ENCODE data around the gene ANKUB1.

The ANKUB1 gene

GRCh38 chr3:149816986-149817385 is 24.6 kb upstream of the ANKUB1 start:
- ChIA-PET CTCF (interaction anchor here (0.9 kb wide), 1 partner anchor 9 kb away, joined by 3 read pairs; no protein-coding TSS in a partner anchor), POLR2A (no interaction called here)
- no peak for DNase-seq (ENCODE audit: extremely low spot score)
- no peak for TF ChIP-seq LEF1 (IDR thresholded peaks at IDR 0.05; ENCODE audit: borderline replicate concordance)
- no peak for TF ChIP-seq SUZ12 (IDR thresholded peaks at IDR 0.05)
- no peak for TF ChIP-seq BHLHE40 (IDR thresholded peaks at IDR 0.05; ENCODE audit: borderline replicate concordance)
- no peak for TF ChIP-seq NFRKB (IDR thresholded peaks at IDR 0.05)
- TF ChIP-seq ARNT (IDR thresholded peaks at IDR 0.05): no peak
- TF ChIP-seq FOXK2 (IDR thresholded peaks at IDR 0.05): no peak
- no peak for TF ChIP-seq FOXM1 (IDR thresholded peaks at IDR 0.05; ENCODE audit: borderline replicate concordance)
- TF ChIP-seq ZNF384 (IDR thresholded peaks at IDR 0.05): no peak
- no peak for TF ChIP-seq SP1 (IDR thresholded peaks at IDR 0.05)
- TF ChIP-seq, protein P1, sequence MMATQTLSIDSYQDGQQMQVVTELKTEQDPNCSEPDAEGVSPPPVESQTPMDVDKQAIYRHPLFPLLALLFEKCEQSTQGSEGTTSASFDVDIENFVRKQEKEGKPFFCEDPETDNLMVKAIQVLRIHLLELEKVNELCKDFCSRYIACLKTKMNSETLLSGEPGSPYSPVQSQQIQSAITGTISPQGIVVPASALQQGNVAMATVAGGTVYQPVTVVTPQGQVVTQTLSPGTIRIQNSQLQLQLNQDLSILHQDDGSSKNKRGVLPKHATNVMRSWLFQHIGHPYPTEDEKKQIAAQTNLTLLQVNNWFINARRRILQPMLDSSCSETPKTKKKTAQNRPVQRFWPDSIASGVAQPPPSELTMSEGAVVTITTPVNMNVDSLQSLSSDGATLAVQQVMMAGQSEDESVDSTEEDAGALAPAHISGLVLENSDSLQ (IDR thresholded peaks at IDR 0.05): no peak
- no peak for TF ChIP-seq FOXA1 (IDR thresholded peaks at IDR 0.05)

DNA sequence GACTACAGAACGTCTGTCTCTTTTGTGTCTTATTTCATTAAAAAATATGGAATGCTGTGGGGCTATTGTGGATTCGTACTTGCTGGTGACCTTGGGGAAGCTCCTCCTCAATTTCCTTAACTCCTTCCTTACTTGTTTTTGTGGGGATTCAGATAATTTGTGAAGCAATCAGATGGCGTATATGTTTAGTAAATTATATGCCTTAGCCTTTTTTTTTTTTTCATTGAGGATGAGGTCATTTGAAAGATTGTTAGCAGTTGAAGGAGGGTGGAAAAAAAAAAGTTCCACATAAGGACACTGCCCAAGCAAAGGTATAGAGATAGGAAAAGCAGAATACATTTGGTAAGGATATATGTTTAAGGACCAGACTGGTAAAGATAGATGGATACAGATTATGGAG is 24.0 kb upstream of the ANKUB1 start:
- CTCF ChIA-PET: interaction anchor here (0.6 kb wide), 1 partner anchor 857 kb away, joined by 3 read pairs; no protein-coding TSS in a partner anchor
- POLR2A ChIA-PET: no interaction called here

DNA sequence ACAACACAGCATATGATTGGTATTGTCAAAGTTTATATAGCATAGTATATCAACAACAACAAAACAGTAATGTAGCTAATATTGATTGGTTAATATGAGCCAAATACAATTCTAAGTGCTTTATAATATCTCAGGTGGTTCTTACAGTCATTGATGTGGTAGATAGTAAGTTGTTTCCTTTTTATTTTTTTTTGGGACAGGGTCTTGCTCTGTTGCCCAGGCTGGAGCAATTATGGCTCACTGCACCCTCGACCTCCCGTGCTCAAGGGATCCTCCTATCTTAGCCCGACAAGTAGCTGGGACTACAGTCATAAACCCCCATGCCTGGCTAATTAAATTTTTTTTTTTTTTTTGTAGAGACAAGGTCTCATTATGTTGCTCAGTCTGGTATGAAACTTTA is 23.4 kb upstream of the ANKUB1 start:
- no peak for DNase-seq (ENCODE audit: extremely low spot score)
- ChIA-PET POLR2A (interaction anchor here (1.2 kb wide), 1 partner anchor 10 kb away, joined by 3 read pairs; no protein-coding TSS in a partner anchor), CTCF (no interaction called here)
- TF ChIP-seq ZNF384 (IDR thresholded peaks at IDR 0.05) (no peak), SP1 (IDR thresholded peaks at IDR 0.05) (no peak), NFRKB (IDR thresholded peaks at IDR 0.05) (no peak), BHLHE40 (IDR thresholded peaks at IDR 0.05; ENCODE audit: borderline replicate concordance) (no peak), ELF4 (IDR thresholded peaks at IDR 0.05) (no peak), FOXA1 (IDR thresholded peaks at IDR 0.05) (no peak), LEF1 (IDR thresholded peaks at IDR 0.05; ENCODE audit: borderline replicate concordance) (no peak), SUZ12 (IDR thresholded peaks at IDR 0.05) (no peak), L3MBTL2 (conservative IDR thresholded peaks at IDR 0.05) (no peak), ARNT (IDR thresholded peaks at IDR 0.05) (no peak), FOXM1 (IDR thresholded peaks at IDR 0.05; ENCODE audit: borderline replicate concordance) (no peak), TARDBP (IDR thresholded peaks at IDR 0.05) (no peak), HDGF (IDR thresholded peaks at IDR 0.05; ENCODE audit: borderline replicate concordance) (no peak)
- TF ChIP-seq, protein P1 (IDR thresholded peaks at IDR 0.05): no peak

More for the DNA sequence above, 24.0 kb upstream of the ANKUB1 start:
- no peak for TF ChIP-seq BHLHE40 (IDR thresholded peaks at IDR 0.05; ENCODE audit: borderline replicate concordance)
- no peak for TF ChIP-seq NFRKB (IDR thresholded peaks at IDR 0.05)
- TF ChIP-seq CTBP1 (IDR thresholded peaks at IDR 0.05; ENCODE audit: borderline replicate concordance): no peak
- TF ChIP-seq SP1 (IDR thresholded peaks at IDR 0.05): no peak
- TF ChIP-seq ZNF384 (IDR thresholded peaks at IDR 0.05): peak; percentile 11; the same call in 1 of the 2 replicates
- TF ChIP-seq L3MBTL2 (conservative IDR thresholded peaks at IDR 0.05): no peak
- TF ChIP-seq FOXM1 (IDR thresholded peaks at IDR 0.05; ENCODE audit: borderline replicate concordance): no peak
- no peak for DNase-seq (ENCODE audit: extremely low spot score)

DNA sequence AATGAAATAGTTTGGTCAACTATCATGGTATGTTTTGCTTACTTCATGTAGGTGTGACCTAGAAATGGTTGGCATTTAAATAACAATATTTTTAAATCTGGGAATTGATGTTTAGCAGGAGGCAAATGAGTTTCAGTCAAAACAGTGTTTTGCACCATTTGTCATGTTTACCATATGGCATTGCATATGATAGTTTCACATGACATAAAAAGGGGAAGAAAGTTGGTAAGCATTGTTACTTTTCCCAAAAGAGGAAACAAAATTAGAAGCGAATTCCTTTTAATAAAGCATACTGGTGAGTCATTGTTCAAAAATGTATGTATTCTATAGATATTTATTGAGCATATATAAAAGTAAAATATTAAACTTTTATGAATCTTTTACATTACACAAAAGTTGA is 23.0 kb upstream of the ANKUB1 start:
- TF ChIP-seq FOXK2 (IDR thresholded peaks at IDR 0.05) (no peak), L3MBTL2 (conservative IDR thresholded peaks at IDR 0.05) (no peak), SUZ12 (IDR thresholded peaks at IDR 0.05) (no peak), CTBP1 (IDR thresholded peaks at IDR 0.05; ENCODE audit: borderline replicate concordance) (no peak), BHLHE40 (IDR thresholded peaks at IDR 0.05; ENCODE audit: borderline replicate concordance) (no peak), ARNT (IDR thresholded peaks at IDR 0.05) (no peak), FOXM1 (IDR thresholded peaks at IDR 0.05; ENCODE audit: borderline replicate concordance) (no peak), LEF1 (IDR thresholded peaks at IDR 0.05; ENCODE audit: borderline replicate concordance) (no peak), TARDBP (IDR thresholded peaks at IDR 0.05) (no peak), HDGF (IDR thresholded peaks at IDR 0.05; ENCODE audit: borderline replicate concordance) (no peak), ZNF384 (IDR thresholded peaks at IDR 0.05) (no peak)
- TF ChIP-seq, protein P1 (IDR thresholded peaks at IDR 0.05): no peak
- ChIA-PET CTCF (interaction anchor here (0.7 kb wide), 1 partner anchor 479 kb away, joined by 4 read pairs; no protein-coding TSS in a partner anchor), POLR2A (interaction anchor here (1.2 kb wide), 1 partner anchor 10 kb away, joined by 3 read pairs; no protein-coding TSS in a partner anchor)
- DNase-seq (ENCODE audit: extremely low spot score): no peak

DNA sequence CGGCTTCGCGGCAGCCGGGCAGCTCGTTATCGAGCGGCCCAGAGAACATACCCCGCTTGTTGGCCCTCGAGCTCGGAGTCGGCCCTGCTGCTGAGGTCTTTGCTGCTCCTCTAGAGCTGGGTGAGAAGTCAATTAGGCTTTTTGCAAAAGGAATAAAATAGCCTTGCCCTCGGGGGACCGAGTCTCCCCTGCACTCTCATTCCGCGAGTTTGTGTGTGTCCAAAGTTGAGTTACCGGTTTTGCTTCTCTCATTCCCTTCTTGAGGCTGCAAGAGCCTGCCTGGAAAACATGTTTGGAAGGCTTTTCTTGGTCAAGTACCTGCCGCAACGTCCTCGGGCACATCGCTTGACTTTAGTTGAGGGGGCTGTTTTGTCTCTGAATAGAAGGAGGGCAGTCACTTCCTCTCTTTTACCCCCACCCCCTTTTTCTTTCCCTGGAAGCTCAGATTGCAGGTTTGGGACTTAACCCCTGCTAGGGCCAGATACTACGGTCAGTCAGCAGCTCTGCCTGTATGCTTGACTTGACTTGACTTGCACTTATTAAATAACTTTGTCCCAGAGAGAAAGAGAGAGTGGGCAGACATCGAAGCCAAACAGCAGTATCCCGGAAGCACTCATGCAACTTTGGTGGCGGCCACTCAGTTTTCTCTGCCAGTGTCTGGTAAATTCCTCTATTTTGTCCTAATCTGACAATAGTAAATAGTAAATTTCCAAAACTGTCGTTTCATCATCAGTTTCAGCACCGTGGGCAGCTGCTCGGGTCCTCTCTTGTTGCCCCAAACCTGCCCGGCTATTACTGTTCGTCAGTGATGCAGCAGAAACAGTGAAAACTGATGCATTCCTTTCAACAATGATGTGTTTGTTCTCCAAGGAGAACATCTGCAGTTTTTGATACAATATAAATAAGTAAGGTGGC is 21.3 kb upstream of the ANKUB1 start:
- CTCF ChIA-PET: interaction anchor here (0.6 to 1.1 kb wide), 2 partner anchors 66 to 370 kb away, joined by 3 read pairs; no protein-coding TSS in a partner anchor
- DNase-seq (ENCODE audit: extremely low spot score): peak; percentile 18
- POLR2A ChIA-PET: interaction anchor here (1.0 to 1.1 kb wide), 4 partner anchors 11 to 156 kb away, joined by 3 to 8 read pairs (median 4); partner anchors contain the start of genes COMMD2 and WWTR1
- TF ChIP-seq FOXK2 (IDR thresholded peaks at IDR 0.05) (no peak), FOXM1 (IDR thresholded peaks at IDR 0.05; ENCODE audit: borderline replicate concordance) (no peak), SP1 (IDR thresholded peaks at IDR 0.05) (no peak), HDGF (IDR thresholded peaks at IDR 0.05; ENCODE audit: borderline replicate concordance) (no peak), NFRKB (IDR thresholded peaks at IDR 0.05) (no peak)
